ENCODE results near the gene UNC93B1.
"Not testable (repeated sequence)": the region's sequence is repeated elsewhere in the genome, so short reads cannot be mapped to it uniquely, and the experiment has no call there.

UNC93B1 gene

DNA sequence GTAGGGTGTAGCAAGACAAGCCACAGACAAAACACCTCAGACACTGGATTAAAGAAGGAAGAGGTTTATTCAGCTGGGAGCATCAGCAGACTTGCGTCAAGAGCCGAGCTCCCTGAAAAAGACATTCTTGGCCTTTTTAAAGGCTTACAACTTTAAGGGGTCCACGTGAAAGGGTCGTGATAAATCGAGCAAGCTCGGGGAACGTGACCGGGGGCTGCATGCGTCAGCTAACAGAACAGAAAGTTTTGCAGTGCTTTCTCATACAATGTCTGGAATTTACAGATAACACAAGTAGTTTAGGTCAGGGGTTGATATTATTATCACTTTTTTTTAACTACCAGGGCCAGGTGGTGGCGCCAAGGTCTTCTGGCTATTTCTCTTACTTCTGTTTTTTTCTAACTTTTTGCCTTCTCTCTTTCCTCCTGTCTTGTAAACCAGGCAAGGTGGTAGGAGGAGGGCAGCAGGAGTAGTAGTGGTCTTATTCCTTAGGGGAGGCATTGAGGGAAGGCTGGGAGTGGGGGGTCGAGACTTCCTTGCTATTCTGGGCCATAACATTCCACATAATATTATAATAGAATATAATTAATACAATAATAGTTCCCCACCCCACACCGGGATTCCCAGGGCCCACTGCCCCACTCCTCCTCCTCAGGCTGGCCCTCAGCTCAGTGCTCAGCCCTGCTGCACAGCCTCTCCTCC is 5.6 kb upstream of the UNC93B1 start:
- no peak for DNase-seq (ENCODE audit: low spot score)

DNA sequence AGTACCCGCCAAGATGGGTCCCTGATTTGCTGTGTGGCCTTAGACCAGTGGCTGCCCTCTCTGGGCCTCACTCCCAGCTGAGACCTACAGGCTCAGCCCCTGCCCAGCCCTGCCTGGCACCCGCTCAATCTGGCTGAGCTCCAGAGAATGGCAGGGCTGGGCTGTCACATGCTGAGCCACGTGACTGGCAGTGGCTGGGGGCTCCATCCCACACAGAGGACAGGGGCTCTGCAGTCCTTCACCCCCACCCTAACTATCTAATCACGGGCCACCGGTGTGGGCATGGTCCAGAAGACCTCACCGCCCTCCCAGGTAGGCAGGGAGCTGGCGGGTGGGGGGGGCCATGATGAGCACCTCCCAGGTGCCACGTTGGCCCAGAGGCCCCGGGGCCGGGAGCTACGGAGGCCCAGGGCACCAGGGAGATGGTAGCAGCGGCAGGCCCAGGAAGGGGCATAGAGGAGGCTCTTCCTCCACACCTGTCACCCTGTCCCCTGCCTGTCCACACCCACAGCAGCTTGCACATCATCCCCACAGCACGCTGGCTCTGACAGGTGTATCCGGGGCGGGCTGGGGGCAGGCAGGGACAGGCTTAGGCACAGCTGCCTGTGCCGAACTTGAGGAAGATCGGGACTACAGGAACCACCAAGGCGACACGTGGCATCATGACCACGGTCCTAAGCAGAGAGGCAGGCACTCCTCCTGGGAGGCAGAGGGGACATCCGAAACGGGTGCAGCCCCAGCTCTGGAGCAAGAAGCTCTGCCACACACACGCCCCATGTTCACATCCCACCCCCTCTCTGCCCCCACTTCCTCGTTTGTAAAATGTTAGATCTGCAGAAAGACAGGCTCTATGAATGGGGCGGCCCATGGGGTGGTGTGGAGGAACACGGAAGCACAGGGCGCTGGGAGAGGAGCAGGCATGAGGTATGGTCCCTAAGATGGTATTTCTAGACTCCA is 4.8 kb upstream of the UNC93B1 start:
- no peak for DNase-seq (ENCODE audit: low spot score)

DNA sequence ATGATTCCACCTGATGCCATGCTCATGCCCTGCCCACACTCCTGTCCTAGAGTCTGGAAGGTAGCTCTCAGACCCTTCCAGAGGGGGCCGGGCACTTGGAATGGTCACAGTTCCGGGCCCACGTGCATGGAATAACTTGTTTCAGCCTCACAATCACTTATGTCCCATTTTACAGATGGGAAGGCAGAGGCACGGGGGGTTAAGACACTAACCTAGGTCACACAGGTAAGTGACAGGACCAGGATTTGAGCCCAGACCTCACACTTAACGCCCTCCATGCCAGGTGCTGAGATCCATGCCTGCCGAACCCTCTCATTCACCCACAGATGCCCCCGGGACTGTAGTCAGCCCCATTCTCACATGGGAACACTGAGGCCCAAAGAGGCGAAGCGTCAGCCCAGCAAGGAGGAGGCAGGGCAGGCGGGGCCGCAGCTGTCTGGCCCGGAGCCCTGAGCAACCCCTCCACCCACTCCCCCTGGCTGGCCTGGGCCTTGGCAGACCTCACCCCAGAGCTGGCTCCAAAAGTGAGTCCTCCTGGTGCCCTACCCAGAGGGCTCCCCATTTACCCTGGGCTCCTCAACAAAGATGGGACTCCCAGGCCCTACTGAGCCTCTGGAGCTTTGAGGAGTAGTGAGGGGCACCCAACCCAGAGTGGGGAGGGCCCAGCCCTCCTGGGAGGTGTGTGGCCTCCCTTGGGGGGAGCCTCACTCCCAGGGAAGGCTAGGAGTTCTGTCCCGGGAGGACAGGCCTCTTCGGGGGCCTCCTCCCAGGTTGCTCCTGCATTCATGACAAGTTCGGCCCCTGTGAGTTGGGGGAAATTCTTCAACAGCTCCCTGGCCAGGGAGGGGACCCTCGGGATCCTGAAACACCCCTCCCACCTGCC is 3.8 kb upstream of the UNC93B1 start:
- no peak for DNase-seq (ENCODE audit: low spot score)

DNA sequence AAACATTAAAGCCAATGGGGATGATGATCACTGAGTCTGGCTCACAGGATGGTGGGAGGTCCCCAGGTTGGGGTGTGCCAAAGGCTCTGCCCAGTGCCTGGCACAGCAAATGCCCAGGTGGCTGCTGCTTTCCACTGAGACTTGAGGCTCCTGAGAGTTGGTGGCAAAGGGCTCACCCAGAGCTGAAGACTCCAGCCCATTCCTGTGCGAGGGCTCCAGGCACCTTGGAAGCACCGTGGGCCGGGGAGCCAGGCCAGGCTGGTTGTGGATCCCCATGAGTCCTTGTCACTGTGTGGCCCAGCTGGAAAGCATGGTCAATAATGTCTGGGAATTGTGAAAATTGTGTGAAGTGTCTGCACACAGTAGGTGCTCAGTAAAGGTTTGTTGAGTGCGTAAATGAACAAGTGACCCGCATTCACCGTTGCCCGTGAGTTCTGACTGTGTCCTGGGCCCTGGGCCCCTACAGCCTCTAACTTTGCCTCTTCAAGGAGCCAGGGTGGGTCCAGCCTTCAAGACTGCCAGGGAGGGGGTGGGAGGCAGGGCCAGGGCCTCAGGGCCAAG is 2.8 kb upstream of the UNC93B1 start:
- DNase-seq (ENCODE audit: low spot score) = no peak

DNA sequence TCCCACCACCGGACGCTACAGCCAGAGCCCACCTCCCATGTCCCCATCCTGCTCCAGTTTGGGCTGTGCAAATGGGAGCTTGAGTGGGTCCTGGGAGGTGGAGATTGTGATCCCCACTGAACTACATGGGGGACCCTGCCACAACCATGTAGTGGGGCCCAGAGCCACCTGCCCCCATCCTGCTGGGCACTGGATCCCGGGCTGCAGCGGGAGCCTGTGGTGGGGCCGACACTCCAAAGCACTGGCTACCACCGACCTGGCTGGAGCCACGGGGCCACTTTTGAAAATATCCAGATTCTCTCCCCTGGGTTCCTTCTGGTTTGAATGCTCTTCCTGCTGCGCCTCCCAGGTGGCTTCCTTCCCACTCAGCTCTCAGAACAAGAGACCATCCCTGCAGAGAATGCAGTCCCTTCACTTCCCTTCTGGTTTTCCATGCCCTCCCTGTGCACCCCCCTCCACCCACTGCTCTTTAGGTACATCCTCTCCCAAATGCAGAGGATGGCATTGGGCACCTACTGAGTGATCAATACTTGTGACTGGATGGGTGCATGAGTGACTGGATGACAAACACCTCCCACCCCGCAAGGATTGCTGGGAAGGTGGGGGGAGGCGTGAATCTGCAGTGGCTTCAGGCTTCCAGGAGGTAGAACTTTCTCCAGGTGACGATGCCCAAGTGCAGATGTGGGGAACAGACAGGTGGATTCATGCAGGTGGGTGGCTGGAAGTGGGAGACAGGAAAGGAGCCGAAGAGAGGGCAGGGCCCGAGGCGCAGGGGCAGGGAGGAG is 846 bp upstream of the UNC93B1 start:
- no peak for DNase-seq (ENCODE audit: low spot score)

DNA sequence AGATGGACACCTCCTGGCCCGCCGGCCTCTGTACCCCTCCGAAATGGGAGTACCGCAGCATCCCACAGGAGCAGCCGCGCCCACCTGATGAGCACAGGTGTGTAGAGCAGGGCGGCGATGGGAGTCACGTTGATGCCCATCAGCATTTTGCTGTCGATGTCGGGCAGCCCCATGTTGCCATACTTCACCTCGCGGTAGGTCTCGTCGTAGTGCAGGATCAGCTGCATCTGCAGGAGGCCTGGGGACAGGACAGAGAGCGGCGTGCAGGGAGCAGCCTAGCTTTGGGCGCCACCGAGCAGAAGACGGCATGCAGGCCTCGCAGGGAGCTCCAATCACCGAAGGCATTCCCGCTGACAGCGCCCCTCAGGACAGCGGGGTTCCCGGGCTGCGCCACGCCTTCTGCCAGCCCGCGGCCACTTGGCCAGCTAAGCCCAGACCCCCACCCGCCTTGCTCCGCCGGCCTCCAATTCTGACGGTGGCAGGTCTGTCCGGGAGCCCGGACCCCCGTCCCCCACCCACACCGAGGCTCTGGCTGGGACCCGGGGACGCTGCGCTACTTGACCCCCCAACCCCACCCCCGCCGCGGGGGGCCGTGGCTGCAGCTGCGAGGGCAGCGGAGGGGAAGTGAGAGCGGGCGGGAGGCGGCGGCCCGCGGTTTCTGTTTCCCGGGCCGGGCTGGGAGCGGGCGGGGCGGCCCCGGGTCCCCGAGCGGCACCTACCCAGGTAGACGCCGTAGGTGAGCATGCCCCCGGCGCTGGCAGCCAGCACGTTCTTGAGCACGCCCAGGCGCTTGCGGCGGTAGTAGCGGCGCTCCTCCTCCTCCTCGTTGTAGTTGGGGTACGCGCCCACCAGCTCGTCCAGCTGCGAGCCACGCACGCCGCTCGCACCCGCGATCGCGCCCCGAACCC is 705 bp downstream of the UNC93B1 start:
- no peak for DNase-seq (ENCODE audit: low spot score)

DNA sequence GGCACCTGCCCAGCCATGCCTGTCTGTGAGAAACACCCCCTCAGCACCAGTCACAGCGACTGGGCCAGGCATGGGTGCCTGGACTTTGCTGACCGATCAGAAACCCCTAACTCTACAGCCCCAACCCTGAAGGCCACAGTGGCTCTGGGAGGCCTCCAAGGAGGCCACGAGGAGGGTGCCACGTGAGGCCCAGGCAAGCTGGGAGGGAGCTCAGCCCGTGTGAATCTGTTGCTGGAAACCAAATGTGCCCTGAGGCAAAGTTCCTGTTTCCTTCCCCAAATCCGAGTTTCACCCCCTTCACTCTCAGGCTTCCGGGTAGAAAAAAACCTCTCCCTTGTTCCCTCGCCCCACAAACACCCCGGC is 1.3 kb downstream of the UNC93B1 start:
- no peak for DNase-seq (ENCODE audit: low spot score)

DNA sequence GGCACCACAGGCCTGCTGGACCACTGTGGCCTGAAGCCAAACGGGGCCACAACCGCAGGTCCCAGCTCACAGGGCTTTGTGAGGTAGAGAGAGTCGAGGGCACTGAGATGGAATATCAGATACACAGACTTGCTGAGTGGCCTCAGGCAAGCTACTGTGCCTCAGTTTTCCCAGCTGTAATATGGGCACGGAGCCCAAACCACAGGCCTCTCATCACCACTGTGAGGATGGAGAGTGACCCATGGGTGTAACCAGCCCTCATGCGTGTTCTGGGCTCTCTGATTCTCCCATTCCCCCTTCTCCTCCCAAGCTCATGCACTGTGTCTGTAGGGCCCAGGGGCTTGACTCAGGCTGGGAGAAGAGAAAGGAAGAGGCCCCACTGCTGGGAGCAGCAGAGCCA is 4.2 kb downstream of the UNC93B1 start:
- DNase-seq (ENCODE audit: low spot score) = no peak

DNA sequence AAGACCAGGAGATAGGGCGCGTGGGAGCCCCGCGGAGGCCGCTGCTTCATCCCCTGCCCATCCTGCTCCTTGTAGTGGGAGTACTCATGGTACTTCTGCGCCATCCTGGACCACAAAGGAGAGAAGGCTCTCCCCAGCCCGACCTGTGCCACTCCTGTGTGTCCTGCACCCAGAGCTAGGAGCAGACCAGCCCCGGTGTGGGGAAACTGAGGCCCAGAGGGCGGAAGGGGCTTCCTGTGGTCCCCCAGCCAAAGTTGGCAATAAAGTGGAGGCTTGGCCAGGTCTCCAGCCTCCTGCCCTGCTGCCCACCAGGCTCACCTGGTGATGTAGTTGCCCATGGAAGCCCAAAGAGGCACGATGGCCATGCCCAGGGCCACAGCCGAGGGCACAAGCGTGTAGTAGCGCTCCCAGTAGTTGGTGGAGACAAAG is 4.7 kb downstream of the UNC93B1 start:
- DNase-seq (ENCODE audit: low spot score) = no peak

DNA sequence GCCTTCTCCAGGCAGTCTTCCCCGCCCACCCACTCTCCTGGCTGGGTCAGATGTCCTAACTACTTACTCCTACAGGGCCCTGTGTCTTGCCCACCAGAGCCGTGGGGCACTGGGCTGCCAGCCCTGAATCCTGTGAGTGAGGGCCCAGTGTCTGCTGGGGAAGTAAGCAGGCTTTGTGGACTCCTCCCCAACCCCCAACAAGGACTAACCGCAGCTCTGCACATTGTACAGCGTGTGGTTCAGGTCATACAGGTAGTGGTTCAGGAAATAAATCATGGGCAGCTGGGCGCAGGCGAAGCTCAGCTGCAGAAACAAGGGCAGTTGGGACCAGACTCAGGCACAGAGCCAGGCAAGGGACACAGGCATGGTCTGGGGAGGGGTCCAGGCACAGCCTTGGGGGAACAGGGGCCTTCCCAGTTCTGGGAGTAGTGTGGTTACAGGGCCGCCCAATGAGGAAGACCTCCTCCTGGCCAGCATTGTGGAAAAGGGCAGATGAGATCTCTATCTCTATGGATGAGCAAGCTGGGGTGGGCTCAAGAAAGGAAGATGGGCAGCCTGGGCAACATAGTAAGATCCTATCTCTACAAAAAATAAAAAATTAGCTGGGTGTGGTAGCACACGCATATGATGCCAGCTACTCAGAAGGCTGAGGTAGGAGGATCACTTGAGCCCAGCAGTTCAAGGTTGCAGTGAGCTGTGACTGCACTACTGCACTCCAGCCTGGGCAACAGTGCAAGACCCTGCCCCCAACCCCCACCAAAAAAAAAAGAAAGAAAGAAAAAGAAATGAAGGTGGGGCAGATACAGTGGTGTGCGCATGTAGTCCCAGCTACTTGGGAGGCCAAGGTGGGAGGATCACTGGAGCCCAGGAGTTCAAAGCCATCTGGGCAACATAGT is 5.5 kb downstream of the UNC93B1 start:
- DNase-seq (ENCODE audit: low spot score) = no peak

DNA sequence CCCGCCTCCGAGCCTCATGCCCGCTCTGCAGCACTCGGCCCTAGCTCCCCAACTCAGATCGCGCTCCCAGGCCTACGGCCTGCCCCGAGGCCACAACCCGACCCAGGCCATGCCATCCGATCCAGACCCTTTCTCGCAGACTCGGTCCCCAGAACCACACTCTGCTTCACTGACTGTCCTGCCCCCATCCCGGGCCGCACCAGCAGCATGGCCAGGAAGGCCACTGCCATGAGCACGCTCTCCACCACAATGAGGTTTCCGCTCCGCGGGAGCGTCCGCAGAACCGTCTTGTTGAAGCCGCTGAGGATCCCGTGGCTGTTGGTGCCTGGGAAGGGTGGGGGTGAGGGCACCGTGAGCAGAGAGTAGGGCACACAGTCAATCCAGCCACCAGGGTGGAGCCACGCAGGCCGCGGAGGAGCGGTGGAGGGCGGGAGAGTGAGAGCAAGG is 6.4 kb downstream of the UNC93B1 start:
- no peak for DNase-seq (ENCODE audit: low spot score)

DNA sequence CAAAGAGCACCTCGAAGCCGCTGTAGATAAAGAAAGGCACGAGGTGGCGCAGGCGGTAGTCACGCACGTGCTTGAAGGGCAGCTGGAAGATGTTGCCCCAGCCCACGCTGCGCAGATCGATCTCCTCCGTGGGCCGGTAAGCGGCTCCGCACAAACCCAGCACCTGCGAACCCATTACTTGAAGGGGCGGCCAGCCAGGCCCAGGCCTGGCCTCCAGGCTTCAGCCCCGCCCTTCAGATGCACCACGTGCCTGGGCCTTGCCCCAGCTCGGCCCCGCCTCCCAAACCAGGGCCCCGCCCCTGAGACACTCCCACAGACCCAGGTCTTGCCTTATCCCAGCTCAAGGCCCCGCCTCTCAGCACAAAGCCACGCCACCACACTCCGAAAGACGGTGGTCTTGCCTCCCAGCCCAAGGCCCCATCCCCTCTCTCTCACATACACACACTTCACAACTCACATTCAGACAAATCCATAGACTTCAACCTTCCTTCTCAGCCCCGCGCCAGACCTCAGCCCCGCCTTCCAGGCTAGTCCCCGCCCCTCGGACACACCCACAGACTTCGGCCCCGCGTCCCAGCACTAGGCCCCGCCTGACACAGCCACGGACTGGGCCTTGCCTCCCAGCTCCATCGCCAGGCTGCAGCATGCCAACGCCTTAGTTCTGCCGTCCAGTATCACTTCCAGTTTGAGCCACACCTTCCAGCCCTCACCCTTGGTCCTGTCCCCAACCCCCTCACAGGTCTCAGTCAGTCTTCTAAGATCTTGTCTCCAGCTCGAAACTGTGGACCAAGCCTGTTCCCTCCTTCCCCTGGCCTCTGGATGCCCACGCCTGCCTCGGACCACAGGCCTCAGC is 7.0 kb downstream of the UNC93B1 start:
- no peak for DNase-seq (ENCODE audit: low spot score)

DNA sequence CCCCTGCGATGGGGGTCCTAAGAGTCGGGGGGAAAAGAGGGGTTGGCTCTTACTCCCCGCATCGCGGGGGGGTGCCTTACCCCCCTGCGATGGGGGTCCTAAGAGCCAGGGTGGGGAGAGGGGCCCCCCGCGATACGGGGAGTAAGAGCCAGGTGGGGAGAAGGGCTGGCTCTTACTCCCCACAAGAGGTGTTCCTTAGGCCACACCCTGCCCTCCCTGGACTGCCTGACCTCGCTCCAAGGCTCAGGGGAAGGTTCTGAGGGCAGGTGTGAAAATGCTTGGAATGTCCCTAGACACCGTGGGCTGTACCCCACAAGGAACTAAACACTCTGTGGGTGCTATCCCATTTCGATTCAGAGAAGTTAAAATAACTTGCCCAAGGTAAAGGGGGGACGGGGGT is 7.8 kb downstream of the UNC93B1 start:
- DNase-seq (ENCODE audit: low spot score) = no peak

DNA sequence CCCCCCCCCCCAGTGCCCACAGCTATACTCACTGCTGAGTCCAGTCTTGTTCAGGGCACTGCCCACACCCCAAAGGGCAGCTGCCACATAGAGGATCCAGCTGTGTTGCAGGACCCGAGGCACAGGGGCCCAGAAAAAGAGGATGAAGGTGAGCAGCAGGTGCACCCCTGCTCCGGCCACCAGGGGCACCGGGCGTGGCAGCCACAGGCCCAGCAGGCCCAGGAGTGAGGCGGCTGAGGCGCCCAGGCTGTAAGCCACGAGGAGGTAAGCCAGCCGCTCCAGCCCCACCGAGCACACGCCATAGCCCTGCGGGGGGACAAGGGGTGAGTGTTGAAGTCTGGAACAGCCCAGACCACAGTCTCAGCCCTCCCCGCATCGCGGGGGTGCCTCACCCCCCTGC is 8.3 kb downstream of the UNC93B1 start:
- DNase-seq (ENCODE audit: low spot score) = not testable (repeated sequence)

DNA sequence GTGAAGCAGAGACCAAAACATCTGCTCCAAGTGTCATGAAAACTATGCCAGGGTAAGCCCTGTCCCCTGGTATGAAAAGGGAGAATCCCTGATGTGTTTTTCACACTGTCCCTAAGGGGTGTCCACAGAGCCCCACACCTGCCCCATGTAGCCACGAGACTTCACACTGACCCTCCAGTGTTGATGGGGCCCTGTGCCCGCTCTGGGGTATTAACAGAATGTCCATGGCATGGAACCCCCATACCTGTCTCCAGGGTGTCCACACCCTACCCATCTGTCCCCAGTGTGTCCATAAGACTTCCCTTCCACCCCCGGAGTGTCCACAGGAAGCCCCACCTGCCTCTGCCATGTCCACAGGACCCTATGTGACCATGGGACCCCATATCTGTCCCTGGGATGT is 8.8 kb downstream of the UNC93B1 start:
- not testable (repeated sequence) for DNase-seq (ENCODE audit: low spot score)

DNA sequence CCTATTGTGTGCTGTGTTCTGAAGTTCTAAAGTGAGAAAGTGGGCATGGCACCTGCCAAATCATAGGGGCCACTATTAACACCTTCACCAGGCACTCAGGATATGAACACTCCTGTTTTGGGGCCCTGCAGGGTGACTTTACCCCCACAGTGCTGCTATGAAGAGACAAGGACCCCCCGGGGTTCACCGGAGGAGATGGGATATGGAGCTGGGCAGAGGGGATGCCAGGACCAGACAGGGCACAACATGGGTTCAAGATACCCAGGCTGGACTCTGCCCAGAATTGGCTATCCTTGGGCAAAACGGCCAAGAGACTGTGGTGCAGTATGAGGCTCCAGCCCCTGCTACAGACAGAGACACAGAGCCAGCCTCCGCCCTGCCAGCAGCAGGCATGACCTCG is 9.5 kb downstream of the UNC93B1 start:
- DNase-seq (ENCODE audit: low spot score) = not testable (repeated sequence)

DNA sequence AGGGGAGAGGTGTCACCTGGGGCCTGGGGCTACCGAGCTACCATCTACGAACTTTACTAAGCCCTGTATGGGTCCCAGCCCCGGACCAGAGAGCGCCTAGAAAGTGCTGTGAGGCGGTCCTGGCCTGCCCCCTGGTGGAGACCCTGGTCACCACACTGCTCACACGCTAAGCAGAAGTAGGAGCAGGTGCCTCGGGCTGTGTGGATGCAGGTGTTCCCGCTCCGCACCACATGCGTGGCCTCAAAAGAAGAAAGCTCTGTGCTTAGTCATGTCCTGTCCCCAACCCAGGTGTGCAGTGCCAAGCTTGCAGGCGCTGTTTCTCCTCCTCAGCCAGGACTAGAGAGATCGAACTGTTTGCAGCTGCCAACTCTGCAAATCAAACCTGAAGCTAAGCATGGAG is 10.1 kb downstream of the UNC93B1 start:
- not testable (repeated sequence) for DNase-seq (ENCODE audit: low spot score)

All from globus pallidus (tissue), 1 donor.